Measurements from ENCODE around the gene ATOSB.

Gene ATOSB

GRCh38 chr9:35140093-35140492 lies 24.4 kb upstream of the ATOSB start:
- Histone ChIP-seq H3K9ac (ENCODE audit: low read length) (no peak overlapping the region), H3K27ac (ENCODE audit: low read depth, low read length) (no peak overlapping the region), H2AK5ac (ENCODE audit: low read length) (no peak overlapping the region), H3K27me3 (ENCODE audit: insufficient read depth, low read length, poor library complexity) (no peaks in the 10 kb centered on the region), H3K36me3 (ENCODE audit: control insufficient read depth, insufficient read depth, low read length) (no peaks in the 10 kb centered on the region), H4K8ac (ENCODE audit: low read depth, low read length) (no peak overlapping the region), H3K4me1 (ENCODE audit: control insufficient read depth, low read depth, low read length) (no peaks in the 10 kb centered on the region), H4K5ac (ENCODE audit: low read length) (no peak overlapping the region), H3K4ac (ENCODE audit: low read depth, low read length) (no peak overlapping the region), H3K18ac (ENCODE audit: low read length) (no peak overlapping the region), H2BK120ac (ENCODE audit: low read depth, low read length) (no peak overlapping the region), H2BK15ac (replicated peaks; ENCODE audit: low read depth) (no peak overlapping the region), H3K79me1 (ENCODE audit: low read length) (no peaks in the 10 kb centered on the region), H3K4me2 (ENCODE audit: low read length) (no peak overlapping the region), H3K4me3 (ENCODE audit: low read length) (no peak overlapping the region), H2BK5ac (ENCODE audit: low read length) (no peak overlapping the region), H3K56ac (ENCODE audit: low read length) (no peak overlapping the region), H3K23ac (ENCODE audit: low read length) (no peak overlapping the region), H3K79me2 (ENCODE audit: control insufficient read depth, insufficient read depth, low read length) (no peaks in the 10 kb centered on the region)
- WGBS (ENCODE audit: extremely low coverage, insufficient coverage, low lambda C conversion rate), result no CpG with 5 or more reads among the region's 2 CpGs
- no peak for DNase-seq

- H3K23ac ChIP-seq (ENCODE audit: low read length), result no peak overlapping the region
- no peak overlapping the region for H2BK120ac ChIP-seq (ENCODE audit: low read depth, low read length)
- no peak overlapping the region for H3K4me2 ChIP-seq (ENCODE audit: low read length)
- no peak overlapping the region for H3K4ac ChIP-seq (ENCODE audit: low read depth, low read length)
- DNase-seq, result no peak
- H3K9ac ChIP-seq (ENCODE audit: low read length), result no peak overlapping the region
- H3K4me1 ChIP-seq (ENCODE audit: control insufficient read depth, low read depth, low read length), result no peaks in the 10 kb centered on the region
- no peak overlapping the region for H2BK5ac ChIP-seq (ENCODE audit: low read length)
- H3K4me3 ChIP-seq (ENCODE audit: low read length), result no peak overlapping the region
- no peak overlapping the region for H4K5ac ChIP-seq (ENCODE audit: low read length)
- no CpG with 5 or more reads among the region's 8 CpGs for WGBS (ENCODE audit: extremely low coverage, insufficient coverage, low lambda C conversion rate)
- H2AK5ac ChIP-seq (ENCODE audit: low read length), result no peak overlapping the region
- no peak overlapping the region for H4K8ac ChIP-seq (ENCODE audit: low read depth, low read length)
- H3K27ac ChIP-seq (ENCODE audit: low read depth, low read length), result no peak overlapping the region
- H3K18ac ChIP-seq (ENCODE audit: low read length), result no peak overlapping the region
- no peaks in the 10 kb centered on the region for H3K79me1 ChIP-seq (ENCODE audit: low read length)
- H3K27me3 ChIP-seq (ENCODE audit: insufficient read depth, low read length, poor library complexity), result no peaks in the 10 kb centered on the region
- H2BK15ac ChIP-seq (replicated peaks; ENCODE audit: low read depth), result no peak overlapping the region
- no peak overlapping the region for H3K56ac ChIP-seq (ENCODE audit: low read length)
- no peaks in the 10 kb centered on the region for H3K79me2 ChIP-seq (ENCODE audit: control insufficient read depth, insufficient read depth, low read length)
- no peaks in the 10 kb centered on the region for H3K36me3 ChIP-seq (ENCODE audit: control insufficient read depth, insufficient read depth, low read length)
These were observed 21.2 kb upstream of the ATOSB start for GRCh38 chr9:35136866-35137265.

GRCh38 chr9:35135988-35136387 lies 20.3 kb upstream of the ATOSB start:
- Histone ChIP-seq H2BK120ac (ENCODE audit: low read depth, low read length) (no peak overlapping the region), H3K27me3 (ENCODE audit: insufficient read depth, low read length, poor library complexity) (no peaks in the 10 kb centered on the region), H3K18ac (ENCODE audit: low read length) (no peak overlapping the region), H3K4me3 (ENCODE audit: low read length) (no peak overlapping the region), H3K23ac (ENCODE audit: low read length) (no peak overlapping the region), H3K36me3 (ENCODE audit: control insufficient read depth, insufficient read depth, low read length) (no peaks in the 10 kb centered on the region), H3K4me1 (ENCODE audit: control insufficient read depth, low read depth, low read length) (no peaks in the 10 kb centered on the region), H2BK15ac (replicated peaks; ENCODE audit: low read depth) (no peak overlapping the region), H3K56ac (ENCODE audit: low read length) (no peak overlapping the region), H3K4ac (ENCODE audit: low read depth, low read length) (no peak overlapping the region), H3K4me2 (ENCODE audit: low read length) (no peak overlapping the region), H2BK5ac (ENCODE audit: low read length) (no peak overlapping the region), H3K79me1 (ENCODE audit: low read length) (no peaks in the 10 kb centered on the region), H4K8ac (ENCODE audit: low read depth, low read length) (no peak overlapping the region), H3K79me2 (ENCODE audit: control insufficient read depth, insufficient read depth, low read length) (no peaks in the 10 kb centered on the region), H3K9ac (ENCODE audit: low read length) (no peak overlapping the region), H2AK5ac (ENCODE audit: low read length) (no peak overlapping the region), H4K5ac (ENCODE audit: low read length) (no peak overlapping the region), H3K27ac (ENCODE audit: low read depth, low read length) (no peak overlapping the region)
- WGBS (ENCODE audit: extremely low coverage, insufficient coverage, low lambda C conversion rate), result no CpG with 5 or more reads among the region's 7 CpGs
- DNase-seq, result no peak

GRCh38 chr9:35134920-35135319 lies 19.3 kb upstream of the ATOSB start:
- no CpG with 5 or more reads among the region's 6 CpGs for WGBS (ENCODE audit: extremely low coverage, insufficient coverage, low lambda C conversion rate)
- no peak overlapping the region for H3K56ac ChIP-seq (ENCODE audit: low read length)

GRCh38 chr9:35116898-35117551 lies 1.4 kb upstream of the ATOSB start:
- H2AK5ac ChIP-seq (ENCODE audit: low read length), result no peak overlapping the region
- no CpG with 5 or more reads among the region's 30 CpGs for WGBS (ENCODE audit: extremely low coverage, insufficient coverage, low lambda C conversion rate)
- H3K18ac ChIP-seq (ENCODE audit: low read length), result no peak overlapping the region
- H3K27ac ChIP-seq (ENCODE audit: low read depth, low read length), result no peak overlapping the region
- H2BK120ac ChIP-seq (ENCODE audit: low read depth, low read length), result no peak overlapping the region
- H3K9ac ChIP-seq (ENCODE audit: low read length), result peak overlapping the region; percentile 66
- peak overlapping the region; percentile 86 for H3K4me2 ChIP-seq (ENCODE audit: low read length)
- no peak overlapping the region for H3K4me3 ChIP-seq (ENCODE audit: low read length)
- no peak overlapping the region for H2BK5ac ChIP-seq (ENCODE audit: low read length)
- H3K79me2 ChIP-seq (ENCODE audit: control insufficient read depth, insufficient read depth, low read length), result no peaks in the 10 kb centered on the region
- no peaks in the 10 kb centered on the region for H3K27me3 ChIP-seq (ENCODE audit: insufficient read depth, low read length, poor library complexity)
- H3K4ac ChIP-seq (ENCODE audit: low read depth, low read length), result no peak overlapping the region
- H3K56ac ChIP-seq (ENCODE audit: low read length), result peak overlapping the region; percentile 78
- peak; percentile 97 for DNase-seq
- no peak overlapping the region for H4K8ac ChIP-seq (ENCODE audit: low read depth, low read length)
- no peak overlapping the region for H2BK15ac ChIP-seq (replicated peaks; ENCODE audit: low read depth)
- H3K36me3 ChIP-seq (ENCODE audit: control insufficient read depth, insufficient read depth, low read length), result no peaks in the 10 kb centered on the region
- peaks cover 1% of the 10 kb centered on the region for H3K79me1 ChIP-seq (ENCODE audit: low read length)
- peaks cover 6% of the 10 kb centered on the region for H3K4me1 ChIP-seq (ENCODE audit: control insufficient read depth, low read depth, low read length)
- no peak overlapping the region for H3K23ac ChIP-seq (ENCODE audit: low read length)
- H4K5ac ChIP-seq (ENCODE audit: low read length), result no peak overlapping the region

More at GRCh38 chr9:35134920-35135319, 19.3 kb upstream of the ATOSB start:
- no peaks in the 10 kb centered on the region for H3K79me1 ChIP-seq (ENCODE audit: low read length)
- no peak overlapping the region for H4K8ac ChIP-seq (ENCODE audit: low read depth, low read length)
- H2BK5ac ChIP-seq (ENCODE audit: low read length), result no peak overlapping the region
- H2BK120ac ChIP-seq (ENCODE audit: low read depth, low read length), result no peak overlapping the region
- no peak overlapping the region for H2BK15ac ChIP-seq (replicated peaks; ENCODE audit: low read depth)
- H3K79me2 ChIP-seq (ENCODE audit: control insufficient read depth, insufficient read depth, low read length), result no peaks in the 10 kb centered on the region
- DNase-seq, result no peak
- H3K27ac ChIP-seq (ENCODE audit: low read depth, low read length), result no peak overlapping the region
- no peak overlapping the region for H3K4ac ChIP-seq (ENCODE audit: low read depth, low read length)
- no peaks in the 10 kb centered on the region for H3K4me1 ChIP-seq (ENCODE audit: control insufficient read depth, low read depth, low read length)
- no peak overlapping the region for H3K4me2 ChIP-seq (ENCODE audit: low read length)
- no peak overlapping the region for H3K18ac ChIP-seq (ENCODE audit: low read length)
- no peak overlapping the region for H3K9ac ChIP-seq (ENCODE audit: low read length)
- H4K5ac ChIP-seq (ENCODE audit: low read length), result no peak overlapping the region
- no peaks in the 10 kb centered on the region for H3K27me3 ChIP-seq (ENCODE audit: insufficient read depth, low read length, poor library complexity)
- H2AK5ac ChIP-seq (ENCODE audit: low read length), result no peak overlapping the region
- no peak overlapping the region for H3K4me3 ChIP-seq (ENCODE audit: low read length)
- no peaks in the 10 kb centered on the region for H3K36me3 ChIP-seq (ENCODE audit: control insufficient read depth, insufficient read depth, low read length)
- no peak overlapping the region for H3K23ac ChIP-seq (ENCODE audit: low read length)

- DNase-seq, result no peak
- H3K4me3 ChIP-seq (ENCODE audit: low read length), result peak overlapping the region; percentile 21
- H4K5ac ChIP-seq (ENCODE audit: low read length), result no peak overlapping the region
- no peaks in the 10 kb centered on the region for H3K27me3 ChIP-seq (ENCODE audit: insufficient read depth, low read length, poor library complexity)
- H3K4me2 ChIP-seq (ENCODE audit: low read length), result peak overlapping the region; percentile 86
- no peak overlapping the region for H3K27ac ChIP-seq (ENCODE audit: low read depth, low read length)
- no peak overlapping the region for H3K4ac ChIP-seq (ENCODE audit: low read depth, low read length)
- WGBS (ENCODE audit: extremely low coverage, insufficient coverage, low lambda C conversion rate), result no CpG with 5 or more reads among the region's 12 CpGs
- no peaks in the 10 kb centered on the region for H3K79me2 ChIP-seq (ENCODE audit: control insufficient read depth, insufficient read depth, low read length)
- H3K18ac ChIP-seq (ENCODE audit: low read length), result no peak overlapping the region
- peak overlapping the region; percentile 36 for H3K56ac ChIP-seq (ENCODE audit: low read length)
- no peak overlapping the region for H4K8ac ChIP-seq (ENCODE audit: low read depth, low read length)
- peaks cover 1% of the 10 kb centered on the region for H3K79me1 ChIP-seq (ENCODE audit: low read length)
- H2BK5ac ChIP-seq (ENCODE audit: low read length), result no peak overlapping the region
- no peak overlapping the region for H2AK5ac ChIP-seq (ENCODE audit: low read length)
- H3K36me3 ChIP-seq (ENCODE audit: control insufficient read depth, insufficient read depth, low read length), result no peaks in the 10 kb centered on the region
- H3K4me1 ChIP-seq (ENCODE audit: control insufficient read depth, low read depth, low read length), result peaks cover 6% of the 10 kb centered on the region
- H2BK120ac ChIP-seq (ENCODE audit: low read depth, low read length), result no peak overlapping the region
- peak overlapping the region; percentile 46 for H3K9ac ChIP-seq (ENCODE audit: low read length)
- no peak overlapping the region for H3K23ac ChIP-seq (ENCODE audit: low read length)
- no peak overlapping the region for H2BK15ac ChIP-seq (replicated peaks; ENCODE audit: low read depth)
These were observed 856 bp upstream of the ATOSB start for GRCh38 chr9:35116539-35116897.

Measured in mesendoderm (in vitro differentiated cells).